GM19238 (cell line): ENCODE data around the gene FAM180B.
"Not testable (repeated sequence)": the region's sequence is repeated elsewhere in the genome, so short reads cannot be mapped to it uniquely, and the experiment has no call there.

Experiments used
- DNase-seq: peaks from one replicate; pipeline ENCODE4 v3.0.0; 2011; ENCODE audit warnings: low spot score; ENCODE audit not compliant: insufficient read length

The FAM180B gene

GRCh38 chr11:47586098-47586855 is at the start of gene FAM180B:
TSS of gene FAM180B (plus strand) at chr11:47586678. CDS start at chr11:47586769, 91 bp downstream.
- no peak for DNase-seq

GRCh38 chr11:47536915-47537314 is 49.6 kb upstream of the FAM180B start:
- DNase-seq: no peak

GRCh38 chr11:47538741-47539565 is 47.5 kb upstream of the FAM180B start:
- DNase-seq: no peak

- no peak for DNase-seq
These were observed 46.8 kb upstream of the FAM180B start for GRCh38 chr11:47539681-47540039.

- no peak for DNase-seq
These were observed 45.4 kb upstream of the FAM180B start for GRCh38 chr11:47541070-47541469.

- no peak for DNase-seq
These were observed 41.2 kb upstream of the FAM180B start for GRCh38 chr11:47545298-47545697.

GRCh38 chr11:47546274-47546673 is 40.2 kb upstream of the FAM180B start:
- not testable (repeated sequence) for DNase-seq

GRCh38 chr11:47550288-47551047 is 36.0 kb upstream of the FAM180B start:
- DNase-seq: no peak

GRCh38 chr11:47551086-47551485 is 35.4 kb upstream of the FAM180B start:
- peak; percentile 38 for DNase-seq

- DNase-seq: no peak
These were observed 34.4 kb upstream of the FAM180B start for GRCh38 chr11:47552056-47552565.

GRCh38 chr11:47552566-47553405 is 33.7 kb upstream of the FAM180B start, which contains the start of gene CELF1:
TSS of gene CELF1 (minus strand) at chr11:47553132. CDS start at chr11:47499523, 53,609 bp downstream.
- peak; percentile 88 for DNase-seq

- DNase-seq: no peak
These were observed 33.1 kb upstream of the FAM180B start for GRCh38 chr11:47553406-47553743.

GRCh38 chr11:47557004-47557403 is 29.5 kb upstream of the FAM180B start:
- not testable (repeated sequence) for DNase-seq

- DNase-seq: no peak
These were observed 27.8 kb upstream of the FAM180B start for GRCh38 chr11:47558695-47559094.

- no peak for DNase-seq
These were observed 26.1 kb upstream of the FAM180B start for GRCh38 chr11:47560426-47560825.

- DNase-seq: not testable (repeated sequence)
These were observed 24.1 kb upstream of the FAM180B start for GRCh38 chr11:47562393-47562792.

GRCh38 chr11:47564366-47564765 is 22.1 kb upstream of the FAM180B start:
- DNase-seq: not testable (repeated sequence)

GRCh38 chr11:47564933-47565339 is 21.5 kb upstream of the FAM180B start:
- DNase-seq: no peak

GRCh38 chr11:47565340-47566148 is 20.9 kb upstream of the FAM180B start, which contains the start of gene PTPMT1:
TSS of gene PTPMT1 (plus strand) at chr11:47565599. CDS start at chr11:47565623, 24 bp downstream.
- peak; percentile 67 for DNase-seq
